GM18861 (cell line): ENCODE results near the gene CAPN10.

Source experiments
- ATAC-seq: cut with Tn5 transposase; IDR thresholded peaks from one replicate; pipeline ENCODE4 v1.9.1; 2021; ENCODE audit not compliant: unreplicated experiment

CAPN10 gene

DNA sequence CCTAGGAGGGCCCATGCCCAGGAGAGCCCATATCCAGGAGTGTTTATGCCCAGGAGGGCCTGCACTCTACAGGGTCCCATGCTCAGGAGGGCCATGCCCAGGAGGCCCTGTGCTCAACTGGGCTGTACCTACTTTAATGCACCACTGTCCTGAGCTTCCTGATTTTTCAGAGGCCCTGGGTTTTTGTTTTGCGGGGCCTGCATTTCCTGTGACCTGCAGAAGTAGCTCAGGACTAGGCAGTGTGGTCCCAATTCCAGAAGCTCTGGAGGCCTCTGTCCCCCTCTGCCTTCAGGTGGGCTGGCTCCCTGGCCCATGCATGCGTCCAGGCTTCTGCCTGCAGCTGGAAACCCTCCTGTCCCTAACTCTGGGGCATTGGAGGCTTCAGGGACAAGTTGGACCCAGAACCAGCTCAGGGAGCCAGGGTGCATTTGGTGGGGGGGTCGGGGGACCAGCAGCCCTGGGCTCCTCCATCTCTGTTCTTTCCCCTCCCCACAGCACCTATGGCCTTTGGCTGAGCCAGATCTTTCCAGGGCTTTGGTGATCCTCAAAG, 49.5 kb downstream of the CAPN10 start:
- ATAC-seq: no peak

DNA sequence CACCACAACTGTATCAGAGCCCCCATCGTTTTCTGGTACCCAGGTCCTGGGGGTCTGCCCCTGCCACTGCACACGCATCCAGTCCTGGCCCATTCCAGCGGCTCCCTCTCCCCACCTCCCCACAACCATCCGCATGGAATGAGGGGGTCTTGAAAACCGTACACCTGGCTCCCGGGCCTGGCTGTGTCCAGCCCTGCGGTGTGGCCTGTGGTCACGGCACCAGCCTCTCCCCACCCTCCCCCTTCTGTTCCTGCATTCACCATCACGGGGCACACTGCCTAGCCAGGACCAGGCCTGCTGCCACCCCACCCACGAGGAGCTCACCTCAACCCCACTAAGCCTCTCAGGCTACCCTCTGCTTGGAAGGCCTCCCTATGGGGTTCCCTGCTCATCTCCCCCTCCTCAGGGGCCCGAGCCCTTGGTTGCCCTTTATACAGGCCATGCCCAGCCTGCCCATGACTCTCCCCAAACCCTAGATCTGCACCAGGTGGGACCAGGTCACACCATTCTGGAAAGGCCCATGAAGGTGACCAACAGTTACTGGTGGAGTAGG, 50.1 kb downstream of the CAPN10 start:
- no peak for ATAC-seq

DNA sequence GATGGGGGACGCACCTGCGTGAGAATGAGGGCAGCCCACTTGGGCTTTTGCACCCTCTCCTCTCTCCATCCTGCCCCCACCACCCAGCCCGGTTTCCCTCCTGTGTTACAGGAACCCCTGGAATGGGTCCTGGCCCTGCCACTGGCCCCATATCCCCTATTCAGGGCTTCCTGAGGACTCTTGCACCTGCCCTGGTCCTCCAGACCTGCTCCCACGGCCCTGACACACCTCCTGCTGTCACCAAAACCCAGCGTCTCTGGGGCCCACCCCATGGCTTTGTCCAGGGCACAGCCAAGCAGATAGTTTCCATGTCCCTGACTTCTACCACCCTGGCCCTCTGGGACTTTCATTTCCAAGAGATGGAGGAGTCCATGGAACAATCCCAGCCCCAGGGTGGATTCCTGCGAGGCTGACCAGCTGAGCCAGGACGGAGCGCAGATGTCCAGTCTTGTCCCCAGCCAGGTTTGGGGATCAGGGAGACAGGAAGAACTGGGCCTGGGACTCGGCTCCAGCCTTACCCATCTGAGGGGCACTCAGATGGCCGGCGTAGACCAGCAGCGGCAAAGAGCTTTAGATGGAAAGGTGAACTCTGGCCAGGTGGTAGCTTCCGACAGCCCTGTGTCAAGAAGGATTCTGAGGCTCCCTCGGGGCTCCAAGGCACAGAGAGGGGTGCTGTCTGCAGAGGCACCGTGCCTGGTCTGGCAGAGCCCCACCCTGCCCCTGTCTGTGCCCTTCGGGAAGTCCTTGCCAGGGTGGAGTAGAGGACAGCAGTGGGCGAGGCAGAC, 50.8 kb downstream of the CAPN10 start:
- ATAC-seq: no peak

DNA sequence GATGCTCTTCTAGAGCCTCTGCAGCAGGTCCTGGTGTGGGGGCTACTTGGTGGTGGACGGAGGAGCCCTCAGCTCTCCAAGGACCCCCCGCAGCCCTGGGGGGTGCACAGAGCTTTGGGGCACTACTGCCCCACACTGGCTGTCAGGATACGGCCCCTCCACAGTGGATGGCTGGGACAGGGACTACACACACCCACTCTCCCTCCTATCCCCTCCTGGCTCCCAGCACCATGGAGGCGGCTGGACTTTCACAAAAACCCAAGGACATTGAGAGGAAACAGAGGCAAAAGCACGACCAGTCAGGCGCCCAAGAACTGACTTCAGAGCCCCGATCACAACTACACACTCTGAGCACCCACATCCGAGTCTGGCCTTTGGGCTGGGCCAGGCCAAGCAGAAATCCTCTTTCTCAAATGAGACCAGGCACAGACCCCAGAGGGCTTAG, 51.4 kb downstream of the CAPN10 start:
- ATAC-seq: no peak

DNA sequence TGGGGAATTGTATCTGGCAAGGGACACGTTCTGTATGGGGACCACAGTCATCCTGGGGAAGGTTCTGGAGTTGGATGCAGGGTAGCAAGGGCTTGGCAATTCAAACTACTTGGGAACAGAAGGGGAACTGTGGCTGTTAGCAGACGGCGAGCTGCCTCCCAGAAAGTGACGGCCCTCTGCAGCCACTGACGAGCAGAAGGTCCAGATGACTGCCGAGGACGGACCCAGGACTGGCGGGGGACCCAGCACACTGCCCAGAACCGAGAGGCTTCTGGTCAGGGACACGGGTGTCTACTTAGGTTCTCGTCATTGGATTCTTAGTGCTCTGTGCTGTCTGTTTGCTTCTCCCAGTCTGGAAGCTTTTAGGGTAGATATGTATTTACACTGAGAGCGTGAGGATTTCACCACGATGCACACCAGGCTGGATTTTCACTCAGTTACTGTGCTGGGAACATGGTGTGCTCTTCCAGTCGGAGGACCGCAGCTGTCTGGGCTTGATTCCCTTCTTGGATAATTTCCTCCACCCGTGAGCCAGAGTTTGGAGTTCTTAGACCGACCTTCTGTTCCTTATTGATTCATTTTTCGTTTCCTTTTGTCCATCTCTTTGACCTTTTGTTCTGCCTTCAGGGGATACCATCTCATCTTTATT, 52.1 kb downstream of the CAPN10 start:
- ATAC-seq: no peak

DNA sequence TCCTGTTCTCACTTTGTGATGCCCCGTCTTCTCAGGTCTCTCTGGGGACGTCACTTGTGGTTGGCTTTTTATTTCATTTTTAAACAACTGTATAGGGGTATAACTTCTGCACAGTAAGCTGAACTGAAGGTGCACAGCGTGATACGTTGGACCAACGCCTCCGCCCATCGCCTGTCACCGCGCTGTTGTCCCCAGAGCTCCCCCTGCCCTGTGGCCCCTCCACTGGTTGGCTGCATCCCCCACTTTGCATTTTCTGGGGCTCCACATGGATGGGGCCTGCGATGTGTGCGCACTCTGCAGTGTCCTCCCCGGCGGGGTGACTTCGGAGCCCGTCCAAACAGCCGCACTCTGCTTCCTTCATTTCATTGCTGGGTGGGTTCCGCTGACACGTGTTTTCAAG, 53.0 kb downstream of the CAPN10 start:
- ATAC-seq: no peak

DNA sequence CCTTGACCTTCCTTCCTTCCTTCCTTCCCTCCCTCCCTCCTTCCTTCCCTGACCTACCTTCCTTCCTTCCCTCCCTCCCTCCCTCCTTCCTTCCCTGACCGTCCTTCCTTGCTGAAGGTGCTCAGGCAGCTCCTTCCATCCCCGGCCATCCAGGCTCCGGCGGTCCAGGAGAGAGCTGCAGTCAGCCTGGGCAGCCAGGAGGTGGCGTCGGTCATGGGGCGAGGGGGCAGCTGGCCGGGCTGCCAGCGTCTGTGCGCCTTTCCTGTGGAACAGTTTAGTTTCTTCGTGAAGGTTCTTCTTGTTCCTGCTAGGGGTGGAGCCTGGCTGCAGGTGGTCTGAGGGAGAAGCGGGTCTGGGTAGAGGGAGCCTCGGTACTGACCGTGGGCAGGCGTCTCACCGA, 54.4 kb downstream of the CAPN10 start:
- ATAC-seq: no peak

DNA sequence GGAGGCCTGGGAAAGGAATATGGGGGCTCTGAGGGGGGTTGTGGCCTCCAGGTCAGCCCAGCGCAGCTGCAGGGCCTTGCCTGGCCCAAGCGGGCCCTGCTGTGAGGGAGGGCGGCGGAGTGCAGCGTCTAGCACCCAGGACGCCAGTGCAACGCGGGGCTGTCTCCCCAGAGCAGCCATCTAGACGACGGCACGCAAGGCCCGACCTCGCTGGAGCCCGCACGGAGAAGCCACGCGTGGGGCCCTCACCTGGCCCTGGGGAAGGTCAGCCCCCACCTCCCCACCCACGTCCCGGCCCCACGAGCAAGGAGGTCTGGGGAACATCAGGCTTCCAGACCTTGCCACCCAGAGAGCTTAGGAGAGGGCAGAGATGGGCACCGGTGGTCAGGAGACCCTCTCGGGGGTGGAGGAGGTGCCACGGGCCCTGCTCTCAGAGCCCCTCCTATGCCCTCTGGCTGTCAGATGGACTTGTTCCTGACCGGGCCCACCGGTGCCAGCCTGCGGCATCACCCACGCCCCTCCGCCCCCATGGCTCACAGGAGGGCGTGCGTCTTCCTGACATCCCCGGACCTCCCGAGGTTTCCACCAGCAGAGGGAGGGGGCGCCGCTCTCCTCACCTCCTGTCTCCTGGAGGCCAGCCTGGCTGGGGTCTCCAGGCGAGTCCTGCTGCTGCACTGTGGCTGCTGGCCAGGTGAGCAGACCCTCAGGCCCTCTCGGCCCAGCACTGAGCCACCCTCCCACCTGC, 55.7 kb downstream of the CAPN10 start:
- ATAC-seq: no peak

DNA sequence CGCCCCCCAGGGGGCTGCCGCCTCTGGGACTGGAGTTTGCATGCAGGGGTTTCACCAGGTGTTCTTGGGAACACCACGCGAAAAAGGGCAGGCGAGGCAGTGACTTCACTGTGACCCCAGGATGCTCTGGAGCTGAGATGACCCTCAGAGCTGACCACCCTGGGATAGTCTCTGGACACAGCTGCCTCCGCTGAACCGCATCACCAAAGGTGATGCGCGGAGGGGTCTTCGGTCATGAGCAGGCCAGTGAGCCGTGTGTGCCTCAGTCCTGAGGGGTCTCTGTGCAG, 56.2 kb downstream of the CAPN10 start:
- ATAC-seq: no peak

DNA sequence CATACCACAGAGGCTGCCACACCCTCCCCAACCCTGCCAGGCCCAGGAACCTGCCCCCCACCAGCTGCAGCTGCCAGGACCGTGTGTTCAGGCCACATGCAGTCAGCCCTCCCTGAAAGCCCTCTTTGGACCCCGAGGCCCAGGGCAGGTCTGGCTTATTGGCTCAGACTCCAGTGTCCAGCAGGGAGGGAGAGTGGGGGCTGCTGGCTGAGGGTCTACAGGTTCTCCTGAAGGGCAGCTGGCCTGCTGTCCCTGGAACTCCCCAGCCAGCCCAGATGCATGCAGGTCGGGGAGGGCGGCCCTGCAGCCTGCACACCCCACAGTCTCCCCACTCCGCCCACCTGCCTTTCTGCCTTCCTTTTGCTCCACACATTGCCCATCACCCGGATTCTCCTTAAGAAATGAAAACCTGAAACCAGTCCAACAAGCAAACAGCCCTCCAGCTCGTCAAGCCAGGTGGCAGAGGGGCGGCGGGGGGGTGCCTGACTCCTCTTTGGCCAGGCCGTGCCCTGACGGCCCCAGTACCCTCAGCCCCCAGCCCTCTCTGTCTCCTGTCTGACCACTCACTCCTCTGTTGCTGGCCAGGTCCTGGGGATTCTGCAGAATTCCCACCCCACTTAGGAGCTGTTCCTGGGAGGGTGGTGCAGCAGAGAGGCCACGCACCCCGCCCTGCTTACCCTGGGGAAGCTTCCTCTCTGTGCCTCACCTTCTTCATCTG, 56.7 kb downstream of the CAPN10 start:
- ATAC-seq: no peak

DNA sequence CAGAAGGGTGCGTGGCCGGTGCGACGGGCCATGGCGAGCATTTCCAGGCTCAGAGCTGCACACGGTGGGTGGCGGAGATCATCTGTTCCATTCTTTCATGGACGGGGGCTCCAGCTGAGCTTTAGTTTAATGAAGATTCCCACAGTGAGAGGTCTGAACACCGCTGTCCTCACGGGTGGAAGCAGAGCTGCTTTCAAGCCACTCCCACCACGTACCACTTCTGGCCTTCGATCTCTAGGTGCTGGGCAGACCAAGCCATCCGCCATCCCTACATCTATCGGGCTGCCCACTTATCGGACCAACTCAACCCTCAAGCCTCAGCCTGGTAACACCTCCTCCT, 57.2 kb downstream of the CAPN10 start:
- no peak for ATAC-seq

DNA sequence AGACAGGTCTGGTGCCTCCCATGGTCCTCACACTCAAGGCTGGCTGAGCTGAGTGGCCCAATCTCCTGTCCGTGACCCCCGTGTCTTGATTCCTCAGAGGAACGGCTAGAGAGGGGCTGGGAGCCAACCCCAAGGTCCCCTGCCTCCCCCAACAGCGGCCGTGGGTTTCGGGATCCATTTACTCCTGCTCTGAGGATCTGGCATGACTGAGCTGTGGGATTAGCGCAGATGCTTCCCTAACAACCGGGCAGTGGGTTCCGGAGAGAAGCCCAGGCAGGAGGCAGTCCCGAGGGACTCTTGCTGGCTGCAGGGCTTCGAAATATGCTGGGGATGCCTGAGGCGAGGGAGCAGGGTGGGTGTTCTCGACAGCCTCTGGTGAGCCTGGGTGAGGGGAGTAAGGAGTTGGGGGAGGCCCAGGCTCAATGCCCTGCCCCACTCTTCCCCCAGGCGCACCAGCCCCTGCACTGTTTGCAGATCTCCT, 57.7 kb downstream of the CAPN10 start:
- no peak for ATAC-seq

DNA sequence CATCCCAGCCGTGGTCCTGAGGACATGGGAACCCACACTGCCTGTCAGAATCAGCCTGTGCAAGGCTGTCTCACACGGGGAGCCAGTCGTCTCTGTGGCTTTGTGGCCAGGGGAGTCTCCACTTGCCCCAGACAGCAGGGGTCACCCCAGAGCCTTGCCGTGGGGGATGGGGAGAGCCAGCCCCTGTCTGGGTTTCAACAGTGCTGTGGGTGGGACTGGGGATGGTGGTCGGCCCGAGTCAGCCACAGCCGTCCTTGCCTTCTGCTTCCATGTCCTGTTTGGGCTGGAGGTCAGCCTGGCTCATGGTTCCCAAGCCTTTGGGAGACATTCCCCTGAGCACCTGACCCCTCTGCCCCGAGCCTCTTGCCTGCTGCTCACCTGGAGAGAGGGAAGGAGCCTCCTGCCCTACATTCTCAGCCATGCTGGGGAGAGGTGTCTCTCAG, 58.3 kb downstream of the CAPN10 start:
- no peak for ATAC-seq

DNA sequence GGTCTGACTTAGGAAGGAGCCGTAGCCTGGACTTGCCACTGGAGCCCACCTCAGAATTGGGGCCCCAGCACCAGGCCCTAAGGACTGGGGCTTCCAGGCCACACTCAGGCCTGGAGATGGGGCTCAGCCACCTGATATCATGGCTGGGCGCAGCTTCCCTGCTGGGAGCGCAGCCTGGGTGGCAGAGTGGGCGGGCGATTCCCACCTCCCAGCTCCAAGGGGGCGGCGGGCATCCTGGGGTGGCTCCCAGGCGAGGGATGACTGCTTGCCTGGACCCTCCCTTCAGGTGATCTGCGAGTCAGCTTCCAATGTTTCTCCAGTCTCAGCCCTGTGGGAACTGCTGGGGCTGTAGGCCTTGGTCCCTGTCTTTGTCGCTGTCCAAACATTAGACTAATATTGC, 58.8 kb downstream of the CAPN10 start:
- ATAC-seq: no peak

DNA sequence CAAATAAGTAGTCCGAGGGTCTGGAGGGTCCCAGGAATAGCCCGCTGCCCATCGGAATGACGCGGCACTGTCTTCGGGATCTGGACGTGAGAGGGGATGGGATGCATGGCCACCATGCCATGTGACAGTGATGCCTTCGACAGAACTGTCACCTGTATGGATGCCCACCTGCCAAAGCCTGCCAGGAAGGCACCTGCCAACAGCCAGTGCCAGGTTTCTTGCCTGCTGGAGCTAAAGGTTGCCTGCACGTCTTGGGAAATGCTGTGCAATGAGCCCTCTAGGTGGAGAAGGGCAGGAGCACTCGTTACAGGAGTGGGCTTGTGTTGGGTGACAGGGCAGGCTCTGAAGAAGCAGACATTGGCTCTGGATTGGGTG, 59.3 kb downstream of the CAPN10 start:
- no peak for ATAC-seq

DNA sequence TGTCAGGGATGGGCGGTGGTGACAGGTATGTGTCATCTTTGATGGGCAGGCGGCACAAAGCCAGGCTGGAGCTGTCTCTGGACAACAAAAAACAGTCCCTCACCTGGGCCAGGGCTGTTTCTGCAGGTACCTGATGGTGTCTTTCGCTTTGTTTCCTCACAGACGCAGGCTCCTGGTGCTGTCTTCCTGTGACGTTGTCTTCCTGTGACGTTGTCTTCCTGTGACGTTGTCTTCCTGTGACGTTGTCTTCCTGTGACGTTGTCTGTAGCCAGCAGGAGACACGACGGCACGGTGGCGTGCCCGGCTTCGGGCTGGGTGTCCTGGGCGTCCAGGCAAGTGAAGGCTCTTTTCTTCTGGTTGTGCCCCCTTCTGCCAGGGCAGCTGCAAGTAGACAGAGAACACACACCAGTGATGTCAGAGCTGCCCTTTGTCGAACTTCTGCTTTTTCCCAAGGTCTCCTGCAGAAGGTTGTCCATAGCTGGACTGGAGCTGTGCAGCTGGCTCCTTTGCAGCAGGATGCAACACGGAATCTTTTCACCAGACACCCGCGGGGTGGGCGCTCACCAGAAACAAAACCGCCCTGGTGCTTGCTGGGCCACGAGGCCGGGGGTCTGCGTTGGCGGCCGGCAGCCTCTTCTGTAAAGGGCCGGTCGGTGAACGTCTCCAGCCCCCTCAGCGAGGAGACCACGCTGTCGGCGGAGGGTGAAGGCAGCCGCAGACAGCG, 59.8 kb downstream of the CAPN10 start:
- no peak for ATAC-seq

DNA sequence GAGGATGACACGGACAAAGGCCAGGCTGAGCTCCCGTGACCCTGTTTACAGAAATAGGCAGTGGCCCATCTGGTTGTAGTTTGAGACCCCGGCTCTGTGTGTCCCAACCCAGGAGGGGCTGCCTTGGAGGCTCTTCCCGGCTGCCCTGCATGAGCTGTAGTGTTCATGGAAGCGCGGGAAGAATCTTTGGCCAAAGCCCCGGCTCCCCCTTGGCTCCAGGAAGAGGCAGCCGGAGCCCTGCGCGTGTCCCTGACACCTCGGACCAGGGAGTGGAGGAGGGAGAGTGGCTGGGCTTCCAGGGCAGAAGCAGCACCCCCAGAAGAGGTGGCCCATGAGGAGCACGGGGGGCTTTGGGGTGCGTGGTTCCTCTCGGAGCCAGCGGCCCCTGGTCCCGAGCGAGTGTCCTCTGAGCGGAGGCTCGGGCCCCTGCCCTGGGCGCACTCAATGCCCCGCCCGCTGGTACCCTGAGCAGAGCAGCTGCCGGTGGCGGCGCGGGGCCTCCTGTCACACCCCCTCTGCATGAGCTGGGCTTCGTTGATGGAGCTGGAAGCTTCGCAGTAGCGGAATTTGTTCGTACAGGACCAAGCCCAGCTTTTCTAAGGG, 60.5 kb downstream of the CAPN10 start:
- no peak for ATAC-seq

DNA sequence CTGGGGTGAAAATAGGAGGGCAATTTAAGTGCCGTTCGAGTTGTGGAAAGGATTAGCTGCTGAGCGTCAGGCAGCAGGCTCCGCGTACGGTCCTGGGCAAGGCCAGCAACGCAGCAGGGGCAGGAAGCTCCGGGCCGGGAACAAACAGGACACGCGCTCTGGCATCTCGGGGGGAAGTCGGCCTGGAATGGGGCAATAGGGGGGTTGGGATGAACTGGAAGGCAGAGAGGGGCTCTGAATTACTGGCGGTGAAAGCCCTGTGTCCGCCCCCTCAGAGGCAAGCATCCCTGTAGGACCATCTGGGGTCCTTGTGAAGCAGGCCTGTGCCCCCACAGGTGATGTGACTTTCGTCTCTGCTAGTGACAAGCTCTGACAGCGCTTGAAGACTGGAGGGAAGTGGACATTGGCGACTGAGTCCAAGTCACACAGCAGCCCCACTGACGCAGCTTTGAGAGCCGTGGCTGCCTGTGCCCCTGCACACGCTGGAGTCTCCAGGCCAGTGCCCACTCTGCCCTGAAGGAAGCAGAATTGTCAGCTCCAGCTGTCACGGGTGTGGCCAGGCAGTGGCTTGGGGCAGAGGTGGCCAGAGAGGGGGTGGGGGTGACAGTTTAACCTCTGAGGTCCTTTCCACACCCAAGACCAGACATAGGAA, 61.1 kb downstream of the CAPN10 start:
- no peak for ATAC-seq

DNA sequence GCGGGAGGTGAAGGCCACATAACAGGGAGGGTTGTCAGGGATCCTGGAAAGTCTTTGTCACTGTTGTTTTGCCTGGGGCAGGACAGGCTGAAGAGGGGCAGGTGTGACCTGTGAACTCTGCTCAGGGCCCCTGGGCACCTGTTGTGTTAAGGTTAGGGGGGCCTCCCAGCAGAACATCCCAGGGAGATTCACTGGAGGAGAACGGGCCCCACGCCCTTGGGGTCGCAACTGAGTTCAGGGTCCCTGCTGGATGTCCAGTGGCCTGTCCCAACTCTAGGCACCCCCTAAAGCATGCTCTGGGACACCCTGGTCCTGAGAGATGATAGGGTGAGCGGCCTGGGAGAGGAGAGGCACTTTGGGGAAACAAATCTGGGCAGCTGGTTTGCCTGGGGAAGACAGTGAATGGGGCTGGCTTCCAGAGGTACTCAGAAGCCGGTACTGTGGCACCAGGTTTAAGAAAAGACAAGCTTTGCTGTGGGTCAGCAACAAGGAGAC, 61.7 kb downstream of the CAPN10 start:
- ATAC-seq: no peak
